Keratinocyte (primary cell): ENCODE measurements around the gene CHGA.

Experiments used
- CTCF ChIP-seq, 3 experiments: IDR thresholded peaks in 1 of 3; conservative IDR thresholded peaks in 1 of 3; optimal IDR thresholded peaks in 1 of 3; 2 replicates in 2 of 3; 3 replicates in 1 of 3; pipeline versions ENCODE3 to v1.5.1; 2011; ENCODE audit warnings: low read length in 3 of 3, mild to moderate bottlenecking in 3 of 3, moderate library complexity in 2 of 3, control low read depth in 1 of 3, inconsistent platforms in 1 of 3; ENCODE audit not compliant: insufficient read depth in 2 of 3; ENCODE audit errors: extremely low read depth in 1 of 3
- EZH2 ChIP-seq: IDR thresholded peaks from one replicate; pipeline ENCODE4 v1.6.1; 2012; ENCODE audit warnings: inconsistent platforms, mild to moderate bottlenecking, low read length, moderate library complexity

- TF ChIP-seq CTCF (optimal IDR thresholded peaks at IDR 0.05 in 1 of 3, IDR thresholded peaks at IDR 0.05 in 1 of 3, conservative IDR thresholded peaks at IDR 0.05 in 1 of 3; ENCODE audit: extremely low read depth in 1 of 3, insufficient read depth in 2 of 3, low read length in 3 of 3) (no peak), EZH2 (no peak)
Observed at GRCh38 chr14:92898566-92899131, 24.3 kb upstream of the CHGA start.
